HepG2 (cell line): Measurements from ENCODE around the gene MTFP1. TPM values are rescaled to one million over a fixed set of nuclear protein-coding genes. Genes with fewer than 3 reads are reported as not detected.

Experiments
- ATAC-seq: fragments of 200-7000 bp; cut with Tn5 transposase; 3 replicates; pipeline ENCODE4 v1.9.1; 2020; ENCODE audit warnings: mild to moderate bottlenecking, moderate library complexity
- BruUV-seq: library from RNA; stranded (reverse); fragments of 400-500 nt; replicated peaks from 2 replicates; lab custom pipeline; 2021; lab: Mats Ljungman, UMichigan
- CTCF ChIA-PET: fragments of 300-600 bp; formaldehyde crosslinking; extraction: SDS; loops from one replicate; lab custom pipeline; 2021; ENCODE audit warnings: low total read pairs, inconsistent platforms, low intra/inter-chr PET ratio; lab: Yijun Ruan, JAX
- POLR2A ChIA-PET: fragments of 350-600 bp; sonication (Branson Sonifier 250); formaldehyde crosslinking; loops from one replicate; lab custom pipeline; 2020; ENCODE audit warnings: antibody characterized with exemption, inconsistent platforms; lab: Yijun Ruan, JAX
- DNase-seq: peaks from one replicate; pipeline ENCODE4 v3.0.0-alpha.2; 2015; ENCODE audit warnings: low spot score
- FAIRE-seq: peaks from 3 replicates; lab custom pipeline; 2011; peaks lifted over from hg19 to GRCh38; lab: Jason Lieb, UNC
- H2AFZ ChIP-seq: one replicate; pipeline ENCODE4 v1.6.1; 2011; ENCODE audit warnings: low read length, inconsistent platforms
- H3K27ac ChIP-seq: fragments of 300-600 bp; 3 replicates; pipeline ENCODE4 v1.8.0; 2011; ENCODE audit warnings: mixed run types, mild to moderate bottlenecking, mixed read lengths, low read length, inconsistent platforms; ENCODE audit not compliant: insufficient read depth; ENCODE audit errors: extremely low read length
- H3K27me3 ChIP-seq, 2 experiments: fragments of 200-600 bp in 1 of 2; 2 replicates in 1 of 2; 3 replicates in 1 of 2; pipeline versions ENCODE4 v1.6.0 to v1.8.0; 2011; ENCODE audit warnings: low read length in 2 of 2, mild to moderate bottlenecking in 2 of 2, moderate library complexity in 2 of 2, inconsistent platforms in 1 of 2; ENCODE audit not compliant: insufficient read depth in 2 of 2, control insufficient read depth in 1 of 2
- H3K36me3 ChIP-seq, 2 experiments: fragments of 200-600 bp in 1 of 2; replicated peaks in 1 of 2; 2 replicates in 1 of 2; 3 replicates in 1 of 2; pipeline versions ENCODE4 v1.5.1 to v1.8.0; 2011; ENCODE audit warnings: low read length in 2 of 2, inconsistent platforms in 1 of 2; ENCODE audit not compliant: insufficient read depth in 2 of 2, control insufficient read depth in 1 of 2
- H3K4me1 ChIP-seq: 2 replicates; pipeline ENCODE4 v1.5.1; 2012; ENCODE audit warnings: low read length, inconsistent platforms; ENCODE audit not compliant: insufficient read depth
- H3K4me2 ChIP-seq: 2 replicates; pipeline ENCODE4 v1.6.0; 2011; ENCODE audit warnings: low read depth, low read length, inconsistent platforms
- H3K4me3 ChIP-seq, 3 experiments: fragments of 200-600 bp in 1 of 3; sonication (generic), shearing (Covaris generic) in 1 of 3; replicated peaks in 1 of 3; 2 replicates each; pipeline ENCODE4 v1.5.1; 2011 to 2016; ENCODE audit warnings: low read length in 3 of 3, inconsistent platforms in 2 of 3, low read depth in 2 of 3, mild to moderate bottlenecking in 2 of 3, control low read depth in 1 of 3, mixed read lengths in 1 of 3; ENCODE audit not compliant: insufficient read depth in 1 of 3
- H3K79me2 ChIP-seq: one replicate; pipeline ENCODE4 v1.6.1; 2011; ENCODE audit warnings: low read length, inconsistent platforms; ENCODE audit not compliant: insufficient read depth
- H3K9ac ChIP-seq: 2 replicates; pipeline ENCODE4 v1.6.0; 2011; ENCODE audit warnings: mild to moderate bottlenecking, low read depth, low read length, inconsistent platforms; ENCODE audit not compliant: insufficient read depth
- H3K9me3 ChIP-seq: 2 replicates; pipeline ENCODE4 v1.5.1; 2012; ENCODE audit warnings: mild to moderate bottlenecking, low read length
- H4K20me1 ChIP-seq: 2 replicates; pipeline ENCODE4 v1.6.0; 2011; ENCODE audit warnings: inconsistent platforms, mild to moderate bottlenecking, low read length, moderate library complexity; ENCODE audit not compliant: insufficient read depth
- HBP1 ChIP-seq: IDR thresholded peaks from 2 replicates; pipeline ENCODE4 v1.6.1; 2016; ENCODE audit warnings: low read depth, control low read depth
- HNRNPK ChIP-seq: fragments of 200-400 bp; formaldehyde crosslinking; IDR thresholded peaks from 2 replicates; pipeline ENCODE4 v1.6.1; 2018; ENCODE audit warnings: low read length, low read depth, moderate library complexity, mild to moderate bottlenecking; ENCODE audit not compliant: poor library complexity, severe bottlenecking
- PBX2 ChIP-seq: IDR thresholded peaks from 2 replicates; pipeline ENCODE4 v1.6.1; 2016; ENCODE audit warnings: control low read depth
- RELA ChIP-seq: sonication (generic); formaldehyde crosslinking; IDR thresholded peaks from 2 replicates; pipeline ENCODE4 v1.4.0; 2020; ENCODE audit warnings: missing genetic modification reagents
- TEAD2 ChIP-seq: sonication (generic); formaldehyde crosslinking; IDR thresholded peaks from 2 replicates; pipeline ENCODE4 v1.9.0; 2021; ENCODE audit warnings: missing genetic modification reagents
- TEF ChIP-seq: sonication (generic); formaldehyde crosslinking; IDR thresholded peaks from 2 replicates; pipeline ENCODE4 v1.5.0; 2020; ENCODE audit warnings: missing genetic modification reagents
- ZMYM3 ChIP-seq: sonication (generic); formaldehyde crosslinking; IDR thresholded peaks from 2 replicates; pipeline ENCODE4 v1.5.1; 2020; ENCODE audit warnings: mild to moderate bottlenecking, missing genetic modification reagents
- ZNF124 ChIP-seq: sonication (generic); formaldehyde crosslinking; IDR thresholded peaks from 2 replicates; pipeline ENCODE4 v1.4.0; 2020; ENCODE audit warnings: missing genetic modification reagents
- ZNF382 ChIP-seq: sonication (generic); formaldehyde crosslinking; IDR thresholded peaks from 2 replicates; pipeline ENCODE4 v1.5.0; 2020; ENCODE audit warnings: missing genetic modification reagents, mild to moderate bottlenecking, borderline replicate concordance
- ZNF431 ChIP-seq: sonication (generic); formaldehyde crosslinking; IDR thresholded peaks from 2 replicates; pipeline ENCODE4 v1.9.0; 2022; ENCODE audit warnings: missing genetic modification reagents, low read depth, mild to moderate bottlenecking, borderline replicate concordance
- ZNF891 ChIP-seq: sonication (generic); formaldehyde crosslinking; IDR thresholded peaks from 2 replicates; pipeline ENCODE4 v1.5.0; 2020; ENCODE audit warnings: mild to moderate bottlenecking, missing genetic modification reagents
- WGBS: methylation state at CpG from one replicate; pipeline ENCODE4 v1.1.6; 2017; ENCODE audit warnings: low lambda C conversion rate; 5-methylcytosine and 5-hydroxymethylcytosine counted together
- in situ Hi-C: cut with HindIII; loops from 2 replicates; pipeline ENCODE4 v1.10.0; 2017; ENCODE audit warnings: low pct_unique_long_range_greater_than_20kb; ENCODE audit not compliant: extremely low pct_ligation_motif_present
- intact Hi-C: fragments of 100-400 bp; cut with micrococcal nuclease; formaldehyde crosslinking; loops from one replicate; pipeline ENCODE4 v1.10.0; 2022; ENCODE audit not compliant: unreplicated experiment
- polyA plus RNA-seq, 8 experiments: library from polyadenylated mRNA; depleted of rRNA in 3 of 8; stranded (reverse) in 7 of 8; unstranded in 1 of 8; fragments of >200 nt; fragmentation: Illumina TruSeq in 4 of 8; extraction: Trizol in 4 of 8; gene quantifications; 2 replicates each; pipeline versions ENCODE4 v1.2.1 to v1.2.3, GENCODE V29; 2011 to 2016; ENCODE audit warnings: low read depth in 4 of 8, missing spikeins in 1 of 8, mixed read lengths in 1 of 8; ENCODE audit not compliant: insufficient read depth in 1 of 8
- total RNA-seq, 5 experiments: library from RNA; depleted of rRNA; stranded (reverse); fragments of >200 nt; fragmentation: Illumina TruSeq; extraction: Trizol; gene quantifications; 2 replicates each; pipeline ENCODE4 v1.2.3, GENCODE V29; 2016; ENCODE audit warnings: low read depth in 1 of 5

Gene MTFP1
- total and polyA plus RNA-seq, 2 of the 13 experiments (the other 11 are each of a cell fraction or from before 2014, with no cell fraction given) = 29.5 to 45.6 TPM

GRCh38 chr22:30436196-30436595 lies 10.6 kb downstream of the MTFP1 start:
- no peak overlapping the region for H3K9ac ChIP-seq
- no peak overlapping the region for H3K4me2 ChIP-seq
- H3K9me3 ChIP-seq = no peaks in the 10 kb centered on the region
- CTCF ChIA-PET = no interaction called here
- peaks cover 0 to 7% of the 10 kb centered on the region in 2 experiments; a peak in 3 of 5 replicates for H3K27me3 ChIP-seq
- no peak overlapping the region for H3K27ac ChIP-seq
- H3K4me1 ChIP-seq = peaks cover 42% of the 10 kb centered on the region
- no TSS peak for BruUV-seq
- in situ Hi-C loops = no loop called here
- no peak for DNase-seq
- ATAC-seq = no peak
- no peak overlapping the region for H3K4me3 ChIP-seq
- TF ChIP-seq ZNF124 (no peak), TEF (no peak), HBP1 (CRISPR knock-in tag) (no peak), ZNF431 (no peak), HNRNPK (no peak), ZMYM3 (no peak), PBX2 (no peak), TEAD2 (CRISPR knock-in tag) (no peak), RELA (CRISPR knock-in tag) (no peak), ZNF891 (CRISPR knock-in tag) (no peak), ZNF382 (no peak)
- TF ChIP-seq, all 625 proteins: peak for 0
- WGBS = 100% methylated on average over 1 of the region's 2 CpGs
- POLR2A ChIA-PET = interaction anchor here (2.5 kb wide), 1 partner anchor 13 kb away, joined by 8 read pairs; no protein-coding TSS in a partner anchor
- H2AFZ ChIP-seq = no peak overlapping the region
- no peaks in the 10 kb centered on the region for H3K79me2 ChIP-seq
- no peaks in the 10 kb centered on the region for H3K36me3 ChIP-seq
- intact Hi-C loops = no loop called here
- no peak for FAIRE-seq
- no peaks in the 10 kb centered on the region for H4K20me1 ChIP-seq
